IPS-15b (cell line): Measurements from ENCODE around the gene HOXB4.

Experiments used
- H3K27me3 ChIP-seq: one replicate; pipeline ENCODE4 v1.6.1; 2013; ENCODE audit warnings: low read length; ENCODE audit not compliant: control insufficient read depth, insufficient read depth
- H3K36me3 ChIP-seq: one replicate; pipeline ENCODE4 v1.6.1; 2013; ENCODE audit warnings: low read length; ENCODE audit not compliant: control insufficient read depth, insufficient read depth
- H3K4me1 ChIP-seq: one replicate; pipeline ENCODE4 v1.6.1; 2013; ENCODE audit warnings: mild to moderate bottlenecking, low read length; ENCODE audit not compliant: control insufficient read depth, insufficient read depth
- H3K4me3 ChIP-seq: one replicate; pipeline ENCODE4 v1.5.1; 2013; ENCODE audit warnings: low read depth, low read length
- H3K9ac ChIP-seq: one replicate; pipeline ENCODE4 v1.6.1; 2013; ENCODE audit warnings: low read depth, mild to moderate bottlenecking, low read length
- H3K9me3 ChIP-seq: one replicate; pipeline ENCODE4 v1.6.1; 2013; ENCODE audit warnings: mild to moderate bottlenecking, low read length; ENCODE audit not compliant: control insufficient read depth, insufficient read depth

Gene HOXB4

DNA sequence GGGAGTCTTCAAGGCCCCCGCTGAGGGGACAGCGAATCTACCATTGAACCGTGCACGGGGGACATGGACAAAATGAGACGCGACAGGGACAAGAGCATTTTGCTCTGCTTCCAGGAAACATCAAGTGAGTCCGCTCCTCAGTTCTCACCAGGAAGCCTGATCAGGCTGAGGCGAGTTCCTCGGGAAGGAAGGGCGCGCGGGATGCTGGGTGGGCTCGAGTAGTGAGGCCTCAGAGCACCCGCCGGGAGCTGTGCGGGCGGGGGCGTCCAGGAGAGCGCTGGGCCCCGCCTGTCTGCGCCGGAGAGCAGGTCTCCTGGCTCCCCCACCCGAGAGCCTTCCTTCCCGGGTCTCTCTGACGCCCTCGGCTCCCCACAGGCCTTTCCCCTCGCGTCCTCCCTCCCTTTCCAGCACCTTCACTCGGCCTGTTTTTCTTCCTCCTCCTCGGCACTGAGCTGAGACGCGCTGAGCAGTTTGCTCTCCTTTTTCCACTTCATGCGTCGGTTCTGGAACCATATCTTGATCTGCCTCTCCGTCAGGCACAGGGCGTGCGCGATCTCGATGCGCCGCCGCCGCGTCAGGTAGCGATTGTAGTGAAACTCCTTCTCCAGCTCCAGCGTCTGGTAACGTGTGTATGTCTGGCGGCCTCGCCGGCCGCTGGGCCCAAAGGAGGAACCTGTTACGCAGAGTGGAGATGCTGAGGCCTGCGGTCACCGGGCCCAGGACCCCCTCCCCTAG is 18.0 kb upstream of the HOXB4 start:
- H3K4me3 ChIP-seq, result peak overlapping the region; percentile 37
- H3K9ac ChIP-seq, result no peak overlapping the region

GRCh38 chr17:48595278-48595999 is 17.3 kb upstream of the HOXB4 start:
- Histone ChIP-seq H3K4me1 (peaks cover 5% of the 10 kb centered on the region), H3K4me3 (peak overlapping the region; percentile 39), H3K36me3 (no peaks in the 10 kb centered on the region), H3K9ac (no peak overlapping the region), H3K9me3 (no peaks in the 10 kb centered on the region), H3K27me3 (peaks cover 100% of the 10 kb centered on the region)

More for the DNA sequence above, 18.0 kb upstream of the HOXB4 start:
- Histone ChIP-seq H3K36me3 (no peaks in the 10 kb centered on the region), H3K4me1 (peaks cover 5% of the 10 kb centered on the region), H3K9me3 (no peaks in the 10 kb centered on the region), H3K27me3 (peaks cover 100% of the 10 kb centered on the region)

DNA sequence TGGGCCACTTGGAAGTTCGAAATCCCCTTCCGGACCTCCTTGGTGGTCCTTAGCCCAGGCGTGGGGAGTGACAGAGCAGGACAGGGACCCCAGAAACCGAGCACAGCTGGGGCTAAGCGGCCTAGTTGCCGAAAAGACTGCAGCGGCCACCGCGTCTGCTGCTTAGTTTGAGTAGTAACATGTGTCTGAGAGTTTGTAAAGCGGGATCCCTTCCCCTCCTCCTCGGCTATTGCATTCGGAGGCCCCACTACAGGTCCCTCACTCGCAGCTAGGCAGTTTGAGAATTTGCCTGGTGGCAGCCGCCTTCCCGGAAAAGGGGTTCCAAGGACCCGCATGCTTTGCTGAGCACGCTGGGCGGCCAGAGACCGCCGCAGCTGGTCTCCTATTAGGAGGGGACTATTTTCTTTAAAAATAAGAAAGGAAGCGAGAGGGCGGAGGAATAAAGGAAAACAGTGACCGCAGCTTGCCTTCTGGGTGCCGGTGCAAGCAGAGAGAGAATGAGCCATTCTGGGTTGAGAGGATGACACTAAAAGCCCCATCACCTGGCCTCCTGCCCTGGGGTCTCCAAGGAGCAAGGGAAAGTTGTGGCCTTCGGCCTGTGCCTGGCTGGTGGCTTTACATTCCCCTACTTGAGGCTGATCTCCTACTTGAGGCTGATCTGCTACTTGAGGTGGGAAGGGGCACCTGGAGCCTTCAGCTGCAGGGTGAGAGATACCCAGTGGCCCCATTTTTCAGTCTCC is 16.6 kb upstream of the HOXB4 start:
- Histone ChIP-seq H3K4me3 (peak overlapping the region; percentile 39), H3K36me3 (no peaks in the 10 kb centered on the region), H3K27me3 (peaks cover 100% of the 10 kb centered on the region), H3K9me3 (no peaks in the 10 kb centered on the region), H3K4me1 (peaks cover 5% of the 10 kb centered on the region), H3K9ac (no peak overlapping the region)

- no peaks in the 10 kb centered on the region for H3K36me3 ChIP-seq
- H3K27me3 ChIP-seq, result peaks cover 100% of the 10 kb centered on the region
- peaks cover 5% of the 10 kb centered on the region for H3K4me1 ChIP-seq
- peak overlapping the region; percentile 39 for H3K4me3 ChIP-seq
- H3K9ac ChIP-seq, result no peak overlapping the region
- H3K9me3 ChIP-seq, result no peaks in the 10 kb centered on the region
Observed at GRCh38 chr17:48593840-48594537, 15.8 kb upstream of the HOXB4 start.

GRCh38 chr17:48593126-48593829 is 15.1 kb upstream of the HOXB4 start, which contains the start of gene HOXB5:
Gene HOXB5 (minus strand): TSS chr17:48593779. CDS start chr17:48593682, 97 bp downstream.
- H3K36me3 ChIP-seq, result no peaks in the 10 kb centered on the region
- H3K9ac ChIP-seq, result no peak within 1 kb of the TSS
- H3K9me3 ChIP-seq, result no peaks in the 10 kb centered on the region
- peak within 1 kb of the TSS; percentile 39 for H3K4me3 ChIP-seq
- H3K27me3 ChIP-seq, result peaks cover 100% of the 10 kb centered on the region
- peaks cover 5% of the 10 kb centered on the region for H3K4me1 ChIP-seq

GRCh38 chr17:48592577-48592976 is 14.4 kb upstream of the HOXB4 start:
- Histone ChIP-seq H3K4me3 (no peak overlapping the region), H3K36me3 (no peaks in the 10 kb centered on the region), H3K9me3 (no peaks in the 10 kb centered on the region), H3K27me3 (peaks cover 100% of the 10 kb centered on the region), H3K4me1 (peaks cover 5% of the 10 kb centered on the region), H3K9ac (no peak overlapping the region)

GRCh38 chr17:48592057-48592514 is 13.9 kb upstream of the HOXB4 start:
- Histone ChIP-seq H3K9me3 (no peaks in the 10 kb centered on the region), H3K9ac (no peak overlapping the region), H3K4me3 (no peak overlapping the region), H3K36me3 (no peaks in the 10 kb centered on the region), H3K27me3 (peaks cover 100% of the 10 kb centered on the region), H3K4me1 (peaks cover 5% of the 10 kb centered on the region)

- no peak overlapping the region for H3K4me3 ChIP-seq
- peaks cover 5% of the 10 kb centered on the region for H3K4me1 ChIP-seq
- no peak overlapping the region for H3K9ac ChIP-seq
- H3K27me3 ChIP-seq, result peaks cover 100% of the 10 kb centered on the region
- no peaks in the 10 kb centered on the region for H3K9me3 ChIP-seq
- no peaks in the 10 kb centered on the region for H3K36me3 ChIP-seq
Observed at GRCh38 chr17:48591255-48592056, 13.3 kb upstream of the HOXB4 start.

- Histone ChIP-seq H3K36me3 (no peaks in the 10 kb centered on the region), H3K9me3 (no peaks in the 10 kb centered on the region), H3K9ac (no peak overlapping the region), H3K4me3 (no peak overlapping the region), H3K4me1 (peaks cover 7% of the 10 kb centered on the region), H3K27me3 (peaks cover 100% of the 10 kb centered on the region)
Observed at GRCh38 chr17:48590607-48591161, 12.5 kb upstream of the HOXB4 start.
